T-helper 2 cell (primary cell): ENCODE results near the gene FBXW8.
"Not testable (repeated sequence)": the region's sequence is repeated elsewhere in the genome, so short reads cannot be mapped to it uniquely, and the experiment has no call there.

ENCODE experiments used
- DNase-seq, 5 experiments: peaks; one replicate each; pipeline versions ENCODE4 v3.0.0 to v3.0.0-alpha.2; 2012 to 2022

The FBXW8 gene

DNA sequence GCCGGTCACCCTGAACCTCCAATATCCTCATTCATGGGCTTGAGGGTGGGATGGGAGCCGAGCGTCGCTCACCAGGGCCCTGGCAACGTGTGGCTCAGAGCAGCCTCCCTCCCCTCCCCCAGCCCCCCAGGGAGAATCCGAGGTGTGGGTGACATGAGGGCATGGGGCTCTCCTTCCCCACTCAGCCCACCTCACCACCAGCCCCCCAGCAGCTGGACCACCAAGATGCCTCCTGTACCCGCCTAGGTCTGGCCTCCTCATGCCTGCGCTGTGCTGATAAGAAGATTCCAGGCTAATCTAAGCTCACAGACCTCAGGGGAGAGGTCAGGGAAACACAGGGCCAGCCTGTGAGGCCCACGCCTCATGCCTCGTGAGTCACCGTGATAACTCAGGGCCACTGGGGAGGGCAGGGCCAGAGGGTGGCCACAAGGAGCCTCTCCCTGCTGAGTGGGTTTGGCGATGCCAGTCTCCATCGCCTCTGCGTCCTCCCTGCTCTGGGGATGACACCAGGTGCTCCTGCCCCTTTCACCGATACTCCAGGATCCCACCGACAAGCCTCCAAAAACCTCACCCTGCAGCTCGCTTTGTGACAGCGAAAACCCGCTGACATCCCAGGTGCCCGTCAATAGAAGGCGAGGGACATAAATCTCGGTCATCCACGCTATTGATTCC is 131.6 kb downstream of the FBXW8 start:
- DNase-seq, result no peak

DNA sequence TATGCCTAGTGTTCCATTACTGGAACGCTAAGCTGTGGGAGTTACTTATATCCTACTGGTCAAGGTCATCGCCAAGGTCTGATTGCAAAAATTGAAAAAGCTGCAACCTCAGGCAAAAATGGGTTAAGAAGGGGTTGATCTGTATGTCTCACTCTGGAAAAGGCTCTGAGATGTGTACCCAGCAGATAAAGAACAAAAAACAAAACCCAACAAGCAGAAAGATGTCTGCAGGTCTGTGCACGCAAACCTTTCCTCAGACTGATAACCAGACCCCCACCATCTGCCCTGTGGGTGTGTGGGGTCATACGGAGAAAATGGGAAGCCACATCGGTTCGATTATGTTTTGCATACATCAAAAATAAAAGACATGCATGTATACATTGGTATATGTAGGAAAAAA is 132.1 kb downstream of the FBXW8 start:
- DNase-seq, result no peak

DNA sequence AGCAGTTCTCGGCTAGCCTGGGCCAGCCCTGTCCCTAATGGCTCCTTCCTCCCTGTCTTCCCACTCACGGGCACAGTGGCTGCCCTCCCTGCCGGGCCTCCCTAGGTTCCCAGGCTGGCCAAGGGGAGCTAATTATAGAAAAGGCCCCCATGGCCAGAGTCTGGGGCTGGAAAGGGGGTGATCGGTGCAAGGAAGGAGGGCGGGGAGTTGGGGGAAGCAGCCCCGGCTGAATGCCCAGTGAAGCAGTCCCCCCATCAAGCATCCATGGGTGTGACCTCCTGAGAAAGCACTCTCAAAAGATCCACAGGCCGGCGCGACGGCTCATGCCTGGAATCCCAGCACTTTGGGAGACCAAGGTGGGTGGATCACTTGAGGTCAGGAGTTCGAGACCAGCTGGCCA is 133.6 kb downstream of the FBXW8 start:
- no peak for DNase-seq

GRCh38 chr12:117044790-117045159 is 134.0 kb downstream of the FBXW8 start:
- DNase-seq, result no peak

- no peak for DNase-seq
These were observed 134.6 kb downstream of the FBXW8 start for GRCh38 chr12:117045160-117046010.

- no peak for DNase-seq
These were observed 135.2 kb downstream of the FBXW8 start for GRCh38 chr12:117046011-117046369.

- DNase-seq, result no peak
These were observed 135.7 kb downstream of the FBXW8 start for GRCh38 chr12:117046425-117046824.

GRCh38 chr12:117046861-117047530 is 136.2 kb downstream of the FBXW8 start:
- DNase-seq, result no peak

- DNase-seq, result no peak
These were observed 137.2 kb downstream of the FBXW8 start for GRCh38 chr12:117047810-117048584.

- no peak for DNase-seq
These were observed 137.8 kb downstream of the FBXW8 start for GRCh38 chr12:117048585-117048904.

DNA sequence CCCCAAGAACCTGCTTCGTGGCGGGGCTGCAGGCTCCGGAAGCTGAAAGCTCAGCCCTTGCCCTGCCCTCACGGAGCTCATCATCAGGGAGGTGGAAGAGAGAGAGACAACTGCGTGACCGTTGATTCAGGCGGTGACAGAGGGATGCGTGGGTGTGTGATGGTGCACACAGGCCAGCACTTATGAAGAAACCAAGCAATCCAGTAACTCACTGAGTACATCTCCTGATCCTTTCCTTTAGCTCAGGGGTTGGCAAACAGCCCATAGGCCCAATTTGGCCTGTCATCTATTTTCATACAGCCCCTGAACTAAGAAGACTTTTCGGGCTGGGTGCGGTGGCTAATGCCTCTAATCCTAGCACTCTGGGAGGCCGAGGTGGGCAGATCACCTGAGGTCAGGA is 138.5 kb downstream of the FBXW8 start:
- no peak for DNase-seq

DNA sequence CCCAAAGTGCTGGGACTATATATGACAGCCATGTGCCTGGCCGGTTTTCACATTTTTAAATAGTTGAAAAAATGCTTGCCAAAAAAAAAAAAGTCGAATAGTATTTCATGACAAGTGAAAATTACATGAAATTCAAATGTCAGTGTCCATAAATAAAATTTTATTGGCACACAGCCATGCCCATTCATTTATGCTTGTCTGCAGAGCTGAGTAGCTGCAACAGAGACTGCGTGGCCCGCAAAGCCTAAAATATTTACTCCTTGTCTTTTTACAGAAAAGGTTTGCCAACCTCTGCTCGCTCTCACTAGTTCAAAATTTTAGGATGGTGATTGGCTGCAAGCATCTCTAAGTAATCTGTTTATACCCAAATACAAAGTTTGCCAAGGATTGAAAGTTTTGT is 139.3 kb downstream of the FBXW8 start:
- DNase-seq, result no peak

DNA sequence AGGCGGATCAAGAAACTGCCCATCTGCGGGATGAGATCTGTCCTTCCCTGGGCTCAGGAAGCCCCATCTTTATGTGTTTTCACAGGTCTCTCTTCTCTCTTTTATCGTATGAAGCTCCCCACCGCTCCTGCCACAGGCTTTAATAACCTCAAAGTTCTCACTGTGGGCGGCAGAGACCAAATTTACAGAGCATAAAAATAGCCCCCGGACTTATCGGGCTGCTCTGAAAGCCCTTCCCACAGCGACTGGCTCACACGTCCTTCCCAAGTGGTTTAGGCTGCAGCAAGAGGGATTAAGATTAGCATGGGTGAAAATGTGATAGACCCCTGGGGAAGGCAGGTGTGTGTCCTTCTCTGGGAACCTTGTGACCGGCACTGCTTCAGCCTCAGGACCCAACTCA is 140.6 kb downstream of the FBXW8 start:
- DNase-seq, result no peak

GRCh38 chr12:117052386-117053049 is 141.8 kb downstream of the FBXW8 start:
- no peak for DNase-seq

- no peak for DNase-seq
These were observed 142.3 kb downstream of the FBXW8 start for GRCh38 chr12:117053050-117053400.

DNA sequence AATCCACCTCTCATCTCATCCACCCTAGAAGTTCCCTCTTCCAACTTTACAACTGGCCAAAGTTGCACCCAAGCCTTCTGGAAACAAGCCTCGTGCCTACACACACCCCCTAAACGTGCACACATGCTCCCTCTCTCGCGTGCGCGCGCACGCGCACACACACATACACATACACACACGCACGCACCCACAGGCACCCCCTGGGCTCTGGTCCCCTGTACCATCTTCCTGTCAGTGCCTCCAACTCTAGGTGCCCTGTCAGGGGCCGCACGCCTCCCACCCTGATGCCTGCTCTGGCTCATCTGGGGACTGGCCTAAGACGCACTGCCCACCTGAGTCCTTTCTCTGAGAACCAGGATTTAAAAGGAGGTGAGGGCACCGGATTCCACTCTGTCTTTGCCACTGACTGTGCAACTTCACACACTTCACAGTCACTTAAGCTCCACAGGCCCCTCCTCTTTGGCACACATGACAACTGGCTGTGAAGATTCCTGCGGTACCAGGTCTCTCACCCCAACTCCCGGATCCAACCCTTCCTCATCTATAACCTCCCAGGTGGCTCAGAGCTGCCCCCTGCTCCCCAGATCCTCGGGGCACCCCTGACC is 142.9 kb downstream of the FBXW8 start:
- DNase-seq, result no peak

GRCh38 chr12:117054279-117054678 is 143.5 kb downstream of the FBXW8 start:
- DNase-seq, result no peak

DNA sequence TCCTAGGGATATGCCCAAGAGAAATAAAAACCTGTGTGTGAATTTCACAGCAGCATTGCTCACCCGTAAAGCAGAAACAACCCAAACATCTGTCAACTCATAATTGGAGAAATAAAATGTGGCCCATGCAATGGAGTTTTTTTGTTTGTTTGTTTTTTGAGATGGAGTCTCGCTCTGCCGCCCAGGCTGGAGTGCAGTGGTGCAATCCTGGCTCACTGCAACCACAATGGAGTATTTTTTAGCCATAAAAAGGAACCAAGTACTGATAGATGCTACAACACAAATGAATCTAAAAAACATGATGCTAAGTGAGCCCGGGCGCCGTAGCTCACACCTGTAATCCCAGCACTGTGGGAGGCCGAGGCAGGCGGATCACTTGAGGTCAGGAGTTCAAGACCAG is 146.9 kb downstream of the FBXW8 start:
- DNase-seq, result not testable (repeated sequence)

GRCh38 chr12:117058442-117059072 is 147.8 kb downstream of the FBXW8 start:
- no peak for DNase-seq

DNA sequence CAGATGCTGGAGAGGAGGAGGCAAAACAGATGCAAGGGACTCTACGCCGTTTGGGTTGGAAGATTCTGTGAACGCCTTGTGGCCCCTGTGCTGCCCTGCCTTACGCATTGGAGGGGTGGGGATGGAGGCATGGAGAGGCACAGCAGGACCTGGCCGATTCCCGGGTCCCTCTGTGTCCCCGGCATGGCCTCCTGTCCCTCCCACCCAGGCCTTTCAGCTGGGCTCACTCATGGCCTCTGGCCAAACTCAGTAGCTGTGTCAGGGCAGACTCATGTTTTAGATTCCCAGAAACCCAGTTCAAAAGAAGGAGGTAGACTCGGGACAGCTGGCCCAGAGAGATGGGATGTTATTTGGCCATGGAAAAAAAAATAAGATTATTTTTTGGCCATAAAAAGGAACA is 148.4 kb downstream of the FBXW8 start:
- DNase-seq, result no peak

- DNase-seq, result no peak
These were observed 149.6 kb downstream of the FBXW8 start for GRCh38 chr12:117060246-117060928.
